ENCODE data around the gene RPS6KC1.

GRCh38 chr1:213104604-213105003 is 53.6 kb downstream of the RPS6KC1 start:
- TF ChIP-seq POLR2A (IDR thresholded peaks at IDR 0.05) (no peak), CTCF (IDR thresholded peaks at IDR 0.05) (no peak)
